Measurements from ENCODE around the gene ECD.

DNA sequence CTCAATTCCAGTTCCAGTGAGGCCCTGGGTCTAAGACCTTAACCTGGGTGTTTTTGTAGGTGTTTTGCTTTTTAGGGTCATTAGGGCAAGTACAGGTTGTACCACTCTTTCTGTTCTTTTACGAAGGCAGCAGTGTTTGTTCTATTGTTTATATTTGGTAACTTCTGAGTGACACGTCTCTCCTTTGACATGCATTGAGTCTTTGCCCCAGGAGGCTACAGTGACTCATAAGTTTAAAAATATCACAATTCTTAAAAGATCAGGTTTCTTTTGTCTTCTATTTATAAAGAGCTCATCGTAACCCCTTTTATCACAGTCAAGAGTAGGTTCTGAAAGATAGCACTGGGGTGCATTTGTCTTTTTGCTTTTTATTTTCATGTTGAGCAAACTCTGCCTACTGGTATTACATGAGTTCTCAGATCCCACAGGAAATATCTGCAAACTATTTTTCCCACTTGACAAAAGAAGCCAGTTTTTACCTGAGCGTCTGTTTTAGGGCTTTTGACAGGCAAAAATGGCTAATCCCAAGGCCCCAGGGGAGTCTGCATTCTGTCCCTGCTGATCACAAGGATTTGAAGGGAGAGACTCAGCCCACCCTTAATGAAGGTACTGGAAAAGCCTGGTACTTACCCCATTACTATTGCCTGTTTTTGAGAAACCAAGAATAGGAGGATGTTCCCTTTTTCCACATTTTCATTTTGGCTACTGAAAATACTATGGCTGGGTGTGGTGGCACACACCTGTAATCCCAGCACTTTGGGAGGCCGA lies 49.6 kb downstream of the ECD start:
- no peak for TF ChIP-seq EZH2phosphoT487 (IDR thresholded peaks at IDR 0.05; ENCODE audit: insufficient read depth, low read depth)
- TF ChIP-seq EZH2 (IDR thresholded peaks at IDR 0.05; ENCODE audit: insufficient read depth, poor library complexity, severe bottlenecking): no peak

Data from GM23248 (cell line).